ENCODE measurements around the gene CNN1. TPM values are rescaled to one million over a fixed set of nuclear protein-coding genes. Genes with fewer than 3 reads are reported as not detected.
"Not testable (repeated sequence)": the region's sequence is repeated elsewhere in the genome, so short reads cannot be mapped to it uniquely, and the experiment has no call there.

Gene CNN1
- total RNA-seq, 1 donor from 2014 or later: 59.5 TPM

GRCh38 chr19:11587302-11587974 is 48.8 kb downstream of the CNN1 start:
- DNase-seq (peak; percentile 85), ATAC-seq (ENCODE audit: poor library complexity) (peak; percentile 89)
- intact Hi-C loops (cut with DNase I): loop anchor here (10.0 kb wide), 1 partner anchor 293 kb away; the partner anchor contains the start of gene TSPAN16

- intact Hi-C loops (cut with DNase I): loop anchor here (10.0 kb wide), 1 partner anchor 293 kb away; the partner anchor contains the start of gene TSPAN16
- peak; percentile 8 for ATAC-seq (ENCODE audit: poor library complexity)
- no peak for DNase-seq
Measured at GRCh38 chr19:11587975-11588631, 49.5 kb downstream of the CNN1 start.

GRCh38 chr19:11594084-11594483 is 55.4 kb downstream of the CNN1 start:
- ATAC-seq (ENCODE audit: poor library complexity): no peak
- intact Hi-C loops (cut with DNase I): no loop called here
- DNase-seq: no peak

- no peak for ATAC-seq (ENCODE audit: poor library complexity)
- intact Hi-C loops (cut with DNase I): no loop called here
- no peak for DNase-seq
Measured at GRCh38 chr19:11596156-11596555, 57.5 kb downstream of the CNN1 start.

- intact Hi-C loops (cut with DNase I): no loop called here
- ATAC-seq (ENCODE audit: poor library complexity) (peak; percentile 99), DNase-seq (peak; percentile 99)
Measured at GRCh38 chr19:11597202-11598102, 58.8 kb downstream of the CNN1 start, which contains the start of gene ZNF627. ZNF627 (plus strand) TSS chr19:11597483; CDS start chr19:11597628, 145 bp downstream.

- intact Hi-C loops (cut with DNase I): no loop called here
- no peak for DNase-seq
- ATAC-seq (ENCODE audit: poor library complexity): no peak
Measured at GRCh38 chr19:11598103-11598483, 59.4 kb downstream of the CNN1 start.

- intact Hi-C loops (cut with DNase I): no loop called here
- DNase-seq (no peak), ATAC-seq (ENCODE audit: poor library complexity) (no peak)
Measured at GRCh38 chr19:11598746-11599145, 60.1 kb downstream of the CNN1 start.

- intact Hi-C loops (cut with DNase I); ATAC-seq (ENCODE audit: poor library complexity); DNase-seq: not testable (repeated sequence)
Measured at GRCh38 chr19:11599704-11600103, 61.1 kb downstream of the CNN1 start.

Small RNA genes lying within 50 kb of the gene (microRNA-seq; reads per million reads assigned to microRNA genes)
- not detected for gene MIR7974

Other genes starting within 250 kb of the CNN1 start
- not detected for gene TSPAN16, start 242.7 kb upstream of the CNN1 start, total RNA-seq
- gene RAB3D, start 199.2 kb upstream of the CNN1 start, total RNA-seq: 7.9 TPM
- gene TMEM205, start 192.6 kb upstream of the CNN1 start, total RNA-seq: 105 TPM
- gene CCDC159, start 192.3 kb upstream of the CNN1 start, total RNA-seq: 18.8 TPM
- 13.7 TPM for gene PLPPR2, start 183.4 kb upstream of the CNN1 start, total RNA-seq
- gene SWSAP1, start 164.2 kb upstream of the CNN1 start, total RNA-seq: 1.2 TPM
- gene EPOR, start 154.5 kb upstream of the CNN1 start, total RNA-seq: 9.2 TPM
- gene RGL3, start 119.5 kb upstream of the CNN1 start, total RNA-seq: 8.6 TPM
- 0.65 TPM for gene ODAD3, start 103.7 kb upstream of the CNN1 start, total RNA-seq
- gene PRKCSH, start 103.2 kb upstream of the CNN1 start, total RNA-seq: 105 TPM
- 0.62 TPM for gene ELAVL3, start 57.8 kb upstream of the CNN1 start, total RNA-seq
- gene ZNF653, start 33.0 kb upstream of the CNN1 start, total RNA-seq: 2.9 TPM
- 178 TPM for gene ECSIT, start 9.7 kb upstream of the CNN1 start, total RNA-seq
- gene ELOF1, start 20.4 kb downstream of the CNN1 start, total RNA-seq: 32.7 TPM
- gene ACP5, start 38.8 kb downstream of the CNN1 start, total RNA-seq: 2.3 TPM
- gene ZNF627, start 58.6 kb downstream of the CNN1 start, total RNA-seq: 4.2 TPM
- gene ZNF823, start 200.1 kb downstream of the CNN1 start, total RNA-seq: 2.6 TPM
- 3.8 TPM for gene ZNF441, start 228.1 kb downstream of the CNN1 start, total RNA-seq

All from Right ventricle myocardium superior (tissue), 1 donor.